Measurements from ENCODE around the gene DOK7. TPM values are rescaled to one million over a fixed set of nuclear protein-coding genes. Genes with fewer than 3 reads are reported as not detected.

DOK7 gene
- total RNA-seq, 1 experiment from 2014 or later, result not detected

DNA sequence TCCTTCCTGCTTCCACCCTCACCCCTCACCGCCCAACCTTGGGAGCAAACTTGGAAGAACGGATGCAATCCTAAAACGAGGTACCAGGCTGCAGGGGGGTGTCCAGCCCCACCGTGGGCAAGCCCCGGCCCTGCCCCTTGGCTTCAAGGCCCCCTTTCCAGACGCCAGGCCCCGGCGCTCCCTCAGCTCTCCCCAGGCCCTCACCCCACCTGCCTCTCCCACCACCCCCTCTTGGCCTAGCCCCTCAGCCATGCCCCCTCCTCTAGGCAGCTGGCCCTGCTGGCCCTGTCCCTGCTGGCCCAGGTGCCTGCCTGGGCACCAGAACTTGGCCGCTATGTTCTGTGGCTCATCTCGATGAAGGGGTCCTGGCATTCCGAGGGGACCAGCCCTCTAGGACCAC, 35.3 kb downstream of the DOK7 start:
- Histone ChIP-seq H3K27me3 (replicated peaks; ENCODE audit: insufficient read depth, low read depth, low read length, poor library complexity) (no peaks in the 10 kb centered on the region), H3K4me3 (ENCODE audit: low read depth, low read length, poor library complexity, severe bottlenecking) (no peak overlapping the region), H3K9me3 (ENCODE audit: low read depth, low read length, poor library complexity, severe bottlenecking) (no peaks in the 10 kb centered on the region), H3K36me3 (ENCODE audit: insufficient read depth, low read length, poor library complexity, severe bottlenecking) (no peaks in the 10 kb centered on the region), H3K27ac (ENCODE audit: low read depth, low read length, poor library complexity, severe bottlenecking) (no peak overlapping the region), H3K4me1 (ENCODE audit: insufficient read depth, low read length, poor library complexity, severe bottlenecking) (no peaks in the 10 kb centered on the region)
- intact Hi-C loops (cut with micrococcal nuclease; ENCODE audit: unreplicated experiment), result no loop called here
- TF ChIP-seq CTCF (conservative IDR thresholded peaks at IDR 0.05; ENCODE audit: low read depth, low read length) (no peak), EZH2 (IDR thresholded peaks at IDR 0.05; ENCODE audit: borderline replicate concordance, low read depth, low read length, poor library complexity, severe bottlenecking) (no peak)
- BruUV-seq (replicated peaks), result no TSS peak
- DNase-seq (ENCODE audit: low spot score), result no peak
- ChIA-PET CTCF (interaction anchor here (0.6 kb wide), 1 partner anchor 17 kb away, joined by 3 read pairs; no protein-coding TSS in a partner anchor), POLR2A (ENCODE audit: low non-redundant PET) (no interaction called here)

GRCh38 chr4:3498901-3499510, 35.9 kb downstream of the DOK7 start:
- no peak for DNase-seq (ENCODE audit: low spot score)
- H3K9me3 ChIP-seq (ENCODE audit: low read depth, low read length, poor library complexity, severe bottlenecking), result no peaks in the 10 kb centered on the region
- CTCF ChIA-PET, result interaction anchor here (0.6 kb wide), 1 partner anchor 16 kb away, joined by 3 read pairs; no protein-coding TSS in a partner anchor
- intact Hi-C loops (cut with micrococcal nuclease; ENCODE audit: unreplicated experiment), result no loop called here
- no peak overlapping the region for H3K27ac ChIP-seq (ENCODE audit: low read depth, low read length, poor library complexity, severe bottlenecking)
- H3K27me3 ChIP-seq (replicated peaks; ENCODE audit: insufficient read depth, low read depth, low read length, poor library complexity), result no peaks in the 10 kb centered on the region
- TF ChIP-seq CTCF (conservative IDR thresholded peaks at IDR 0.05; ENCODE audit: low read depth, low read length) (no peak), EZH2 (IDR thresholded peaks at IDR 0.05; ENCODE audit: borderline replicate concordance, low read depth, low read length, poor library complexity, severe bottlenecking) (no peak)
- H3K36me3 ChIP-seq (ENCODE audit: insufficient read depth, low read length, poor library complexity, severe bottlenecking), result no peaks in the 10 kb centered on the region
- no TSS peak for BruUV-seq (replicated peaks)
- H3K4me3 ChIP-seq (ENCODE audit: low read depth, low read length, poor library complexity, severe bottlenecking), result no peak overlapping the region
- H3K4me1 ChIP-seq (ENCODE audit: insufficient read depth, low read length, poor library complexity, severe bottlenecking), result no peaks in the 10 kb centered on the region
- POLR2A ChIA-PET (ENCODE audit: low non-redundant PET), result no interaction called here

- TF ChIP-seq EZH2 (IDR thresholded peaks at IDR 0.05; ENCODE audit: borderline replicate concordance, low read depth, low read length, poor library complexity, severe bottlenecking) (no peak), CTCF (conservative IDR thresholded peaks at IDR 0.05; ENCODE audit: low read depth, low read length) (no peak)
- Histone ChIP-seq H3K9me3 (ENCODE audit: low read depth, low read length, poor library complexity, severe bottlenecking) (no peaks in the 10 kb centered on the region), H3K4me1 (ENCODE audit: insufficient read depth, low read length, poor library complexity, severe bottlenecking) (no peaks in the 10 kb centered on the region), H3K4me3 (ENCODE audit: low read depth, low read length, poor library complexity, severe bottlenecking) (no peak overlapping the region), H3K27me3 (replicated peaks; ENCODE audit: insufficient read depth, low read depth, low read length, poor library complexity) (no peaks in the 10 kb centered on the region), H3K36me3 (ENCODE audit: insufficient read depth, low read length, poor library complexity, severe bottlenecking) (no peaks in the 10 kb centered on the region), H3K27ac (ENCODE audit: low read depth, low read length, poor library complexity, severe bottlenecking) (no peak overlapping the region)
- no TSS peak for BruUV-seq (replicated peaks)
- CTCF ChIA-PET, result no interaction called here
- intact Hi-C loops (cut with micrococcal nuclease; ENCODE audit: unreplicated experiment), result no loop called here
- POLR2A ChIA-PET (ENCODE audit: low non-redundant PET), result no interaction called here
- no peak for DNase-seq (ENCODE audit: low spot score)
Measured at GRCh38 chr4:3499710-3500109, 36.6 kb downstream of the DOK7 start.

Measured in A673 (cell line).